Ramos (cell line): ENCODE measurements around the gene SLC5A11.
"Not testable (repeated sequence)": the region's sequence is repeated elsewhere in the genome, so short reads cannot be mapped to it uniquely, and the experiment has no call there.

Source experiments
- in situ Hi-C: fragments of 300-500 bp; cut with MboI; formaldehyde crosslinking; loops from one replicate; pipeline ENCODE4 v1.14.3; 2022; ENCODE audit warnings: low sequenced_read_pairs; ENCODE audit not compliant: unreplicated experiment

The SLC5A11 gene

GRCh38 chr16:24845726-24846547, at the start of gene SLC5A11:
Gene SLC5A11 (plus strand): TSS chr16:24845963. CDS start chr16:24858644, 12,681 bp downstream.
- in situ Hi-C loops = no loop called here

GRCh38 chr16:24800586-24800985, 45.2 kb upstream of the SLC5A11 start:
- in situ Hi-C loops = no loop called here

- in situ Hi-C loops = no loop called here
Observed at GRCh38 chr16:24801761-24802302, 43.9 kb upstream of the SLC5A11 start.

GRCh38 chr16:24805484-24805883, 40.3 kb upstream of the SLC5A11 start:
- in situ Hi-C loops = no loop called here

GRCh38 chr16:24807301-24807700, 38.5 kb upstream of the SLC5A11 start:
- in situ Hi-C loops = no loop called here

- in situ Hi-C loops = no loop called here
Observed at GRCh38 chr16:24810951-24811843, 34.6 kb upstream of the SLC5A11 start.

GRCh38 chr16:24812813-24813212, 33.0 kb upstream of the SLC5A11 start:
- in situ Hi-C loops = not testable (repeated sequence)

- in situ Hi-C loops = no loop called here
Observed at GRCh38 chr16:24815021-24815420, 30.7 kb upstream of the SLC5A11 start.

GRCh38 chr16:24816688-24817087, 29.1 kb upstream of the SLC5A11 start:
- in situ Hi-C loops = no loop called here

GRCh38 chr16:24819462-24820040, 26.2 kb upstream of the SLC5A11 start:
- in situ Hi-C loops = no loop called here

- in situ Hi-C loops = no loop called here
Observed at GRCh38 chr16:24820522-24820921, 25.2 kb upstream of the SLC5A11 start.

GRCh38 chr16:24821129-24821528, 24.6 kb upstream of the SLC5A11 start:
- in situ Hi-C loops = no loop called here

- in situ Hi-C loops = no loop called here
Observed at GRCh38 chr16:24822542-24822941, 23.2 kb upstream of the SLC5A11 start.

- in situ Hi-C loops = no loop called here
Observed at GRCh38 chr16:24822974-24823373, 22.8 kb upstream of the SLC5A11 start.

GRCh38 chr16:24825696-24826095, 20.1 kb upstream of the SLC5A11 start:
- in situ Hi-C loops = no loop called here

GRCh38 chr16:24826096-24826690, 19.6 kb upstream of the SLC5A11 start:
- in situ Hi-C loops = no loop called here

- in situ Hi-C loops = no loop called here
Observed at GRCh38 chr16:24826817-24827566, 18.8 kb upstream of the SLC5A11 start.

GRCh38 chr16:24829153-24829552, 16.6 kb upstream of the SLC5A11 start:
- in situ Hi-C loops = no loop called here

GRCh38 chr16:24833352-24833751, 12.4 kb upstream of the SLC5A11 start:
- in situ Hi-C loops = no loop called here
